ENCODE results near the gene ATF7.

DNA sequence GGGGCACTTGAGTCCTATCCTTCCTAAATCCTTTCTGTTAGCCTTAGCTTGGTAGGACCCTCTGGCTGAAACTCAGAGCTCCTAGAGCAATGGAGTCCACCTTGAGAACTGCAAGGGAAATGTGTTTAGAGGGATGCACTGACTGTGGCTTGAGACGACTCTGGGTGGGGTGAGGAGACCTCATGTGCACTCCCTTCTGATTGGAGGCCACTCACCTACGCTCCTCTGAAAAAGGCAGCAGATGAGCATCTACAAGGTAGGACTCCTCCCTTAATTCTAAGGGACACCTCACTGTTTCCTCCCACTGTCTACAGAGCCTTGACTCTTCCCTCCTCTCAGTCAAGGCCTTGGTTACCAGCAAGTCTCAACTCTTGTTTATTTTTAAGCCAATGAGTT, 127.9 kb downstream of the ATF7 start:
- no peak for TF ChIP-seq ZFP3 (CRISPR knock-in tag; IDR thresholded peaks at IDR 0.05)
- no peak for TF ChIP-seq TCF4 (CRISPR knock-in tag; IDR thresholded peaks at IDR 0.05; ENCODE audit: borderline replicate concordance)
- TF ChIP-seq RARB (CRISPR knock-in tag; IDR thresholded peaks at IDR 0.05) = no peak
- TF ChIP-seq POU6F1 (CRISPR knock-in tag; IDR thresholded peaks at IDR 0.05; ENCODE audit: borderline replicate concordance, low read depth) = no peak
- TF ChIP-seq OSR1 (CRISPR knock-in tag; IDR thresholded peaks at IDR 0.05) = no peak
- TF ChIP-seq BACH2 (CRISPR knock-in tag; IDR thresholded peaks at IDR 0.05; ENCODE audit: borderline replicate concordance) = no peak
